ENCODE measurements around the gene RPS15. TPM values are rescaled to one million over a fixed set of nuclear protein-coding genes. Genes with fewer than 3 reads are reported as not detected.

The RPS15 gene
- total and polyA plus RNA-seq, 10 of the 15 experiments (the other 5 are each of a cell fraction or from before 2014, with no cell fraction given) = 559 to 3,158 (median 1,413) TPM

GRCh38 chr19:1445185-1445931, 7.2 kb downstream of the RPS15 start (continued):
- TF ChIP-seq, protein P1, sequence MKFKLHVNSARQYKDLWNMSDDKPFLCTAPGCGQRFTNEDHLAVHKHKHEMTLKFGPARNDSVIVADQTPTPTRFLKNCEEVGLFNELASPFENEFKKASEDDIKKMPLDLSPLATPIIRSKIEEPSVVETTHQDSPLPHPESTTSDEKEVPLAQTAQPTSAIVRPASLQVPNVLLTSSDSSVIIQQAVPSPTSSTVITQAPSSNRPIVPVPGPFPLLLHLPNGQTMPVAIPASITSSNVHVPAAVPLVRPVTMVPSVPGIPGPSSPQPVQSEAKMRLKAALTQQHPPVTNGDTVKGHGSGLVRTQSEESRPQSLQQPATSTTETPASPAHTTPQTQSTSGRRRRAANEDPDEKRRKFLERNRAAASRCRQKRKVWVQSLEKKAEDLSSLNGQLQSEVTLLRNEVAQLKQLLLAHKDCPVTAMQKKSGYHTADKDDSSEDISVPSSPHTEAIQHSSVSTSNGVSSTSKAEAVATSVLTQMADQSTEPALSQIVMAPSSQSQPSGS (IDR thresholded peaks at IDR 0.05; ENCODE audit: low read length) = no peak
- no peak for TF ChIP-seq CHD1 (IDR thresholded peaks at IDR 0.05; ENCODE audit: low read depth, low read length)
- no peak for TF ChIP-seq NFXL1 (IDR thresholded peaks at IDR 0.05; ENCODE audit: borderline replicate concordance)
- peak; percentile 82 to 94 (median 94) for TF ChIP-seq CTCF (IDR thresholded peaks at IDR 0.05 in 2 of 3, conservative IDR thresholded peaks at IDR 0.05 in 1 of 3; ENCODE audit: control insufficient read depth in 2 of 3, extremely low read depth in 1 of 3, insufficient read depth in 1 of 3, low read depth in 3 of 3, low read length in 3 of 3)
- no peak for TF ChIP-seq SIN3A (IDR thresholded peaks at IDR 0.05; ENCODE audit: low read depth, low read length)
- no peak for TF ChIP-seq EZH2 (IDR thresholded peaks at IDR 0.05; ENCODE audit: borderline replicate concordance, control insufficient read depth, low read depth, low read length)
- TF ChIP-seq, protein P2, sequence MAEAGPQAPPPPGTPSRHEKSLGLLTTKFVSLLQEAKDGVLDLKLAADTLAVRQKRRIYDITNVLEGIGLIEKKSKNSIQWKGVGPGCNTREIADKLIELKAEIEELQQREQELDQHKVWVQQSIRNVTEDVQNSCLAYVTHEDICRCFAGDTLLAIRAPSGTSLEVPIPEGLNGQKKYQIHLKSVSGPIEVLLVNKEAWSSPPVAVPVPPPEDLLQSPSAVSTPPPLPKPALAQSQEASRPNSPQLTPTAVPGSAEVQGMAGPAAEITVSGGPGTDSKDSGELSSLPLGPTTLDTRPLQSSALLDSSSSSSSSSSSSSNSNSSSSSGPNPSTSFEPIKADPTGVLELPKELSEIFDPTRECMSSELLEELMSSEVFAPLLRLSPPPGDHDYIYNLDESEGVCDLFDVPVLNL (IDR thresholded peaks at IDR 0.05; ENCODE audit: low read depth, low read length) = no peak
- no peak for TF ChIP-seq NR2C2 (IDR thresholded peaks at IDR 0.05; ENCODE audit: borderline replicate concordance, control insufficient read depth, insufficient read length, low read depth)
- peak; percentile 66 for TF ChIP-seq IKZF1 (conservative IDR thresholded peaks at IDR 0.05)
- TF ChIP-seq GATAD2B (conservative IDR thresholded peaks at IDR 0.05; ENCODE audit: low read depth) = peak; percentile 76
- no peak for TF ChIP-seq POU2F2 (IDR thresholded peaks at IDR 0.05; ENCODE audit: borderline replicate concordance, low read depth, low read length)
- TF ChIP-seq NR2C1 (IDR thresholded peaks at IDR 0.05) = peak; percentile 31; the same call in 1 of the 2 replicates
- peak; percentile 26 to 99 for TF ChIP-seq EGR1 (IDR thresholded peaks at IDR 0.05; ENCODE audit: borderline replicate concordance in 1 of 2, low read depth in 2 of 2, low read length in 2 of 2)
- no peak for TF ChIP-seq HDGF (IDR thresholded peaks at IDR 0.05)
- no peak for TF ChIP-seq ZZZ3 (IDR thresholded peaks at IDR 0.05; ENCODE audit: control insufficient read depth, insufficient read length, low read depth)
